GM21526 (cell line): ENCODE measurements around the gene PANX2.

Experiments
- ATAC-seq: cut with Tn5 transposase; IDR thresholded peaks from one replicate; pipeline ENCODE4 v1.9.1; 2021; ENCODE audit warnings: moderate library complexity; ENCODE audit not compliant: unreplicated experiment, low FRiP score

Gene PANX2

DNA sequence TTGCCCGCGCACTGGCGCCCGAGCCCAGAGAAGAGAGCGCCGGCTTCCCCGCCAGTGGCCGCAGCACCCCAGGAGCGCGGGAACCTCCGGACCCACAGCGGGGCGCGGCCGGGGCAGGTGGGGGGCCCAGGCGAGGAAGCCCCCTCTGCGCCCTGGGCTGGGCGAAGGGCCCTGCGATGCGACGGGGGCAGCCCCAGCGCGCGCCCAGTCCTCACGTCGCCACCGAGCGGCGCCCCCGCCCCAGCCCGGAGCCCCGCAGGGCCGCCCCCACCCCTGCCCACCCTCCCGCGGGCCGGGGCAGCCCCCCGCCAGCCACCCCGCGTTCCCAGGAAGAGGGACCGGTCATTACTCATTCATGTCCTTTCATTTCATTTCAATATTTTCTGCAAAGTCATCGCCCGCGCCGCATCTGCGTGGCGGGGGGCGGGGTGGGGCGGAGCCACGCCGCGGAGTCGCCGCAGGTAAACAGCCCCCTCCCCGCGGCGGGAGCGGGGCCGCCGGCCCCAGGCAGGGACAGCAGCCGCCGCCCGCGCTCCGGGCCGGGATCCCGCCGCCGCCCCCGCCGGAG lies 673 bp upstream of the PANX2 start:
- ATAC-seq = no peak

DNA sequence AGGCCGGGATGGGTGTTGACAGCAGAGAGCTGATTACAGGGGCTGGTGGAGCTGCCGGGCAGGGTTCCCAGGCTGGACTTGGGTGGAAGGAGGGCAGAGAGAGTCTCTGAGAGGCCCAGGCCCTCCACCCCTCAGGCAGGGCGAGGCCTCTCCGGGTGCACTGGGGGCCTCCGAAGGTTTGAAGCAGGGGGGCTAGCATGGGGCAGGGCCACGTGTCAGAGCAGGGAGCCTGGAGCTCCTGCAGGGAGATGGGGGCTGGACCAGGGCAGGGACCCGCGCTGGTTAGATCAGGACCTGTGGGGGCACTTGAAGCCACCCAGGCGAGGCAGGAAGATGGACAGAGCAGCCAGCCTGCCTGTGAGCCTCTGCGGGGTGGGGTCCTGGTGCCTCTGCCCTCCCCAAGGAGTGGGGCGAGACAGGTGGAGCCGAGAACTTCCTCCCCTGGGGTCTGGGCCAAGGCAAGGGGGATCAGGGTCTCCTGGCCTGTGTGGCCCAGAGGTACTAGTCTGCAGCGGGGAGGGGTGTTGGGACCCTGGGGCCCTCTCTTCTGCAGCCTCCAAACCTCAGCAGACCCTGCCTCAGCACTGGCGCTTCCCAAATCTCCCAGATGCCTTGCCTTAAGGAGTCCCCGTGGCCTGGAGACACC lies 911 bp downstream of the PANX2 start:
- no peak for ATAC-seq

DNA sequence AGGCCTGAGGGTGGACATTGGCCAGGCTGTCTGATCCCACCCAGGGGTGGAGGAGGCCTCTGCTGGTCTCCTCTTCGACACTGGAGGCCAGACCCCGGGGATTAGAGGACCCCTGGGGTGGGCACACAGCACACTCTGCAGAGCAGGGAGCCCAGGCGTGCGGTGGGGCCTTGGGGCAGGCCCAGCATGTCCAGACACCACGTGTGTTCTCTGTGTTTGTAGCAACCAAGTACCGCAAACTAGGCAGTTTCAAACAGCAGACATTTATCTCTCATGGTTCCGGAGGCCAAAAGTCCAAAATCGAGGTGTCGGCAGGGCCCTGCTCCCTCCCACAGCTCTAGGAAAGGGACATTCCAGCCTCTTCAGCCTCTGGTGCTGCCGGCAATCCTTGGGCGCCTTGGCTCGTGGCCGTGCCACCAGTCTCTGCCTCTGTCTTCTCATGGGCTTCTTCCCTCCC lies 1.5 kb downstream of the PANX2 start:
- no peak for ATAC-seq

DNA sequence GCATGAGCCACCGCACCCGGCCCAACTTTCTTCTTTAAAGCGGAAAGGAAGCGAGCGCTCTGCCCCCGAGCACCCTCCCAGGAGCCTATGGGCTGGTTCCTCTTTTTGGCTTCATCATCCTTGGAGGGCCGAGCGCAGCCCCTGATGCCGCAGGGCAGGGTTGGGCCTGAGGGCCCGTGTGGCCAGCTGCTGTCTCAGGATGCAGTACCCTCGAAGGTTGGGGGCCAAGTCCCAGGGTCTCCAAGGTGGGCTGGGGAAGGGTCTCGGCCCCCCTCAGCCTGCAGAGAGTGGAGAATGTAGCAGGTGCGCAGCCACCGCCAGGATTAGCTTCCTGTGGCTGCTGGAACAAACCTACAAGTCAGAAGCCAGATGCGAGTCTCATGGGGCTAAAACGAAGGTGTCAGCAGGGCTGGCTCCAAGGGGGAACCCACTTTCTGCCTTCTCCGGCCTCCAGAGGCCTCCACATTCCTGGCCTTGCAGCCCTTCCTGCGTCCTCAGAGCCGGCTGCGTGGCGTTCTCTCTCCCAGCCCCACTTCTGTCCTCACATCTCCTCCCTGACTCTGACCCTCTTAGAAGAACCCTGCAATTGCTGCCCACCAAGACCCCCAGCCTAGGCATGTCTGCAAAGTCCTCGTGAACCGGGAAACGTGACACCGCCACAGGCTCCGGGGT lies 2.9 kb downstream of the PANX2 start:
- no peak for ATAC-seq

DNA sequence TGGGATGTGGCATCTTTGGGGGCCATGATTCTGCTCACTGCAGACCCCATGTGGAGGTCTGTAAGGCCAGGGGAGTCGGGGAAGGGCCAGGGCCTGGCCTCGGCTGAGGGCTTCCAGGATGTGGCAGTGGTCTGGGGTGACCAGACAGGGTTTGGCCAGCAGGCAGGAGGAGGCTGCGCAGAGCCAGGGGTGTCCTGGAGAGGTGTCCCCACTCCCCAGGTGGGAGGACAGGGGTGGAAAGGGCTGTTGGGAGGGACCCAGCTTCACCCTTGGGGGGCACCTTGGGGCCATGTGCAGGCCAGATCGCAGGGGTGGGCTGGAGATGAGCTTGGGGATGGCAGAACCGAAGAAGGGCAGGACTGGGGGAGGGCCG lies 3.4 kb downstream of the PANX2 start:
- ATAC-seq = no peak

DNA sequence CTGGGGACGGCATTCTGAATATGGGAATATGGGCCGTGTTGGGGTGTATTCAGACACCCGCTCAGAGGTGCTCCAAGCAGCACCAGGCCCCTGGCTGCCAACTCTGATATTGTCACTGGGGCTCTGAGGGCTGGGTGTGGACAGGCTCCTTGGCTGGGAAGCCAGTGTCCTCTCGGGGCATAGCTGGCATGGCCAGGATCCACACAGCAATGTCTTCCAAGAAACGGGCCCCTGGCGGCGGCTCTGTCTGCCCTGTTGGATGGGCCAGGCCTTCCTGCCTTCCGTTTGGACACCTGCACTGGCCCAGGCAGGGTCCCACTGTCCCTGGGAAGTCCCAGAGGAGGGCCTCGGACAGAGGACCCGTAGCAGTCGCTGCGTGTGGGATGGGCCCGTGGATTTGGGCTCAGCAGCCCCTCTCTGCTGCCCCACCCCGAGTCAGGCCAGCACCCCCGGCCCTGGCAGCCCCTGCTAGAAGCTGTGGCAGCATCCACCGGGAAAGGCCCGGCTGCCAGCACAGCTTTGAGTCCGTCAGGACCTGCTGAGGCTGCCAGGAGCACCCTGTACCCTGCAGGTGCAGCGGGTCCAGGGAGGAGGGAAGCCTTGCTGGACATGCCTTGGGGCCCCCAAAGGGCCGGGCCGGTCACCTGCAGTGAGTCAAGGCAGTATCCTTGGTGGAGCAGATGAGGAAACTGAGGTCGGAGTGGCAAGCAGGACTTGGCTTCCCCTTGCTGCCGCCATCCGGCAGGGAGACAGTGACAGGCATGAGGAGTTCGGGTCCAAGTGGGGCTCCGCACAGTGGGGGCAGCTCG lies 4.1 kb downstream of the PANX2 start:
- ATAC-seq = no peak

DNA sequence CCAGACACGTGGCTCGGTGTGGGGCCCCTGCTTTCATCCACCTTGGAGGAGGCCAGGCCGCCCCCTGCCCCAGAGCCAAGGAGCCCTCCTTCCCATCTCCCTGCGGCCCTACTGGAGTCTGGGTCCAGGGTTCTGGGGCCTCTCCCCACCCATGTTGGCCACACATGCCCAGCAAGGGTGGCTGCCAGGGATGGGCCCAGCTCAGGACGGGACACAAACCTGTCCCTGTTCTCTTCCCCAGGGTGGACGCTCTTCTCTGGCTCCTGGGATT lies 4.6 kb downstream of the PANX2 start:
- no peak for ATAC-seq

DNA sequence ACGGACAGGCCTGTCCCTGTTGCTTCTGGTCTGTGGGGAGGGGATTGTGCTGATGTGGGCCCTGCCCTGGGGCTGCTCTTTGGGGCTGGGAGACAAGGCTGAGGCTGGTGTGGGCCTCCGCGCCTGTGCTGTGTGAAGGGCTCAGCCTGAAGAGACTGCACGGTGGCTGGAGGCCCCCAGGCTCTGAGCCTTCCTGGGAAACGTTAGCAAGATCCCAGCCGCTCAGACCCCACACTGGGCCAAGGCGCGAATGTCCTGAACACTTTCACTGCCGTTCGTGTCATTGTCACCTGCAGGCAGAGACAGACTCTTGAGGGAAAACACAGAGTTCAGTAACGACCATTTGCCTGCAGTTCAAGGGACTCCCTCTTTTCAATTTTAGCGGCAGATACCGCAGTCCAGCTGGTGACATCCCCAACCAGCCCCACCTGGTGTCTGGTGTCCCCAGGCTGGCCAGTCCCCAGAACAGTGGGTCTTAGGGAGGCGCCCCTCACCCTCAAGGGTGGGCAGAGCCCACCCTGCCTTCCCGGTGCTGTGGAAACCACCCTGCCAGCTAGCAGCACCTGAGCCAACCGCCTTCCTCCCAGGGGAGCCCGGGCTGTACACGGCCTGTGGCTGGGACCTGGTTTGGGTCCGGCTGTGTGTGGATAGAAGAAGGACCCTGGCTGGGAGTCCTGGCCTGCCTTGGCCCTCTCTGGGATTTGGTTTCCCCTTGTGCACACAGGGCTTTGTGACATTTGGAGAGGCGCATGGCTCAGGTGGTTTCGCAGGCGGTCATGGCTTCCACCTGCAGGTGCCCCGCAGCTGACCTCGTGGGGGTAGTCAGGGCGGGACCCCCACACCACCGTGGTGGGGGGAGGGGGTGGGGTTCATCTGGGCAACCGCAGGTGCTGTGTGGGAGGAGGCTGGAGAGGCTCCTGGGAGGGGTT lies 5.7 kb downstream of the PANX2 start:
- ATAC-seq = no peak

DNA sequence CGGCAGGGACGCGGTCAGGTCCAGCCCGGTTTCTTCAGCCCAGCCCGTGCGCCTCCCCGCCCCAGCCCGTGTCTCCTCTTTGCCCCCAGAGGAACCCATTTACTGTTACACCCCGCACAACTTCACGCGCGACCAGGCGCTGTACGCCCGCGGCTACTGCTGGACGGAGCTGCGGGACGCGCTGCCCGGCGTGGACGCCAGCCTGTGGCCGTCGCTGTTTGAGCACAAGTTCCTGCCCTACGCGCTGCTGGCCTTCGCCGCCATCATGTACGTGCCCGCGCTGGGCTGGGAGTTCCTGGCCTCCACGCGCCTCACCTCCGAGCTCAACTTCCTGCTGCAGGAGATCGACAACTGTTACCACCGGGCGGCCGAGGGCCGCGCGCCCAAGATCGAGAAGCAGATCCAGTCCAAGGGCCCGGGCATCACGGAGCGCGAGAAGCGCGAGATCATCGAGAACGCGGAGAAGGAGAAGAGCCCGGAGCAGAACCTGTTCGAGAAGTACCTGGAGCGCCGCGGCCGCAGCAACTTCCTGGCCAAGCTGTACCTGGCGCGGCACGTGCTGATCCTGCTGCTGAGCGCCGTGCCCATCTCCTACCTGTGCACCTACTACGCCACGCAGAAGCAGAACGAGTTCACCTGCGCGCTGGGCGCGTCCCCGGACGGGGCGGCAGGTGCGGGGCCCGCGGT lies 6.5 kb downstream of the PANX2 start:
- no peak for ATAC-seq

DNA sequence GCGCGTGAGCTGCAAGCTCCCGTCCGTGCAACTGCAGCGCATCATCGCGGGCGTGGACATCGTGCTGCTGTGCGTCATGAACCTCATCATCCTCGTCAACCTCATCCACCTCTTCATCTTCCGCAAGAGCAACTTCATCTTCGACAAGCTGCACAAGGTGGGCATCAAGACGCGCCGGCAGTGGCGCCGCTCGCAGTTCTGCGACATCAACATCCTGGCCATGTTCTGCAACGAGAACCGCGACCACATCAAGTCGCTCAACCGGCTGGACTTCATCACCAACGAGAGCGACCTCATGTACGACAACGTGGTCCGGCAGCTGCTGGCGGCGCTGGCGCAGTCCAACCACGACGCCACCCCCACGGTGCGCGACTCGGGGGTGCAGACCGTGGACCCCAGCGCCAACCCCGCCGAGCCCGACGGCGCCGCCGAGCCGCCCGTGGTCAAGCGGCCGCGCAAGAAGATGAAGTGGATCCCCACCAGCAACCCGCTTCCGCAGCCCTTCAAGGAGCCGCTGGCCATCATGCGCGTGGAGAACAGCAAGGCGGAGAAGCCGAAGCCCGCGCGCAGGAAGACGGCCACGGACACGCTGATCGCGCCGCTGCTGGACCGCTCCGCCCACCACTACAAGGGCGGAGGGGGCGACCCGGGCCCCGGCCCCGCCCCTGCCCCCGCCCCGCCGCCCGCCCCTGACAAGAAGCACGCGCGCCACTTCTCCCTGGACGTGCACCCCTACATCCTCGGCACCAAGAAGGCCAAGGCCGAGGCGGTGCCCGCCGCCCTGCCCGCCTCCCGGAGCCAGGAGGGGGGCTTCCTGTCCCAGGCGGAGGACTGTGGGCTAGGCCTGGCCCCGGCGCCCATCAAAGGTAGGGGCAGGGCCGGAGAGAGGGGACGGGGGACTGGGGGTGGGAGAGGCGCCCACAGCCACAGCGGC lies 7.3 kb downstream of the PANX2 start:
- ATAC-seq = no peak

DNA sequence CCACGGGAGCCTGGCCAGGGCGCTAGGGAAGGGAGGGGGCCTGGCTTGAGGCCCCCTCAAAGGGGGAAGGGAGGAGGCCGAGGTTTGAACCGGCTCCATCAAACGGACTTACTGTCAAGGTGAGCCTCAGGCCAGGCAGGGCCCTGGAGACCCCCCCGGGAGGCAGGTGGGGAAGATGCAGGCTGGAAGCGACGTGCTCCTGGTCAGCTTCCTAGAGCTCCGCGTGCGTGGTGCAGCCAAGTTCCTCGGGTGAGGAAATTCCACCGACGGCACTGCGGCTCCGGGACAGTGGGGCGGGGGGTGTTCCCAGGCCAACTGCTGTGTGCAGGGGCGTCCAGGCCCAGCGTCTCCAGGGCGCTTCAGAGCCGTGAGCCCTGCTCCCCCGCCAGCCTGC lies 7.9 kb downstream of the PANX2 start:
- ATAC-seq = no peak

DNA sequence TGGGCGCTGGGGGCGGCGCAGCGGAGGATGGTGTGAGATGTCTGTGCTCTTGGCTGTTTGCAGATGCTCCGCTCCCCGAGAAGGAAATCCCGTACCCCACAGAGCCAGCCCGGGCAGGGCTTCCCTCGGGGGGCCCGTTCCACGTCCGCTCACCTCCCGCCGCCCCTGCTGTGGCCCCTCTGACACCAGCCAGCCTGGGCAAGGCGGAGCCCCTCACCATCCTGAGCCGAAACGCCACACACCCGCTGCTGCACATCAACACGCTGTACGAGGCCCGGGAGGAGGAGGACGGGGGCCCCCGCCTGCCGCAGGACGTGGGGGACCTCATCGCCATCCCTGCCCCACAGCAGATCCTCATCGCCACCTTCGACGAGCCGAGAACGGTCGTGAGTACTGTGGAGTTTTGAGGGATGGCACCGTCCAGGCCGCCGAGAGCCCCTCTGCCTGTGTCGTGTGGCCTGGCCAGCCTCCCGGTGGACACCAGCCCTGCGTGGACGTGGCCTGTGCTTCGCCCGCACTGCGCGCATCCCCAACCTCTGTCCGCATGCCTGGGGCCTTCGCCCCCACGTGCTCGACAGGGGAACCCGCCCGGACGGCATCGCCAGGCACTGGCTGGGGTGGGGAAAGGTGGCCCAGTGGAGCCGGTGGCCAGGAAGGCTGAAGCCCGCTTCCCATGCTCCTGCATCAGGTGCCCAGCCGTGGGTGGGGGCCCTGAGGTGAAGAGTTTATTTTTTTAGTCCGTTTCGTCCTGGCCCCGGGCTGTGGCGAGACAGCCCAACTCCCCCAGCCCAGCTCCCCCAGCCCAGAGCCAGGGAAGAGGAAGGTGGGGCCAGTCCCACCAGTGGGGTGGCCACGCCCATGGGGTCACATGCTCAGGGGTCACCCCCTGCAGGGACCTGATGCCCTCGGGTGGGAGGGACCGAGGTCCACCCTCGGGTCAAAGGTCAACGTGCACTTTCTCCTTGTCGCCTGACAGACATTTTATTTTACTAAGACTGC lies 8.6 kb downstream of the PANX2 start:
- ATAC-seq = no peak

DNA sequence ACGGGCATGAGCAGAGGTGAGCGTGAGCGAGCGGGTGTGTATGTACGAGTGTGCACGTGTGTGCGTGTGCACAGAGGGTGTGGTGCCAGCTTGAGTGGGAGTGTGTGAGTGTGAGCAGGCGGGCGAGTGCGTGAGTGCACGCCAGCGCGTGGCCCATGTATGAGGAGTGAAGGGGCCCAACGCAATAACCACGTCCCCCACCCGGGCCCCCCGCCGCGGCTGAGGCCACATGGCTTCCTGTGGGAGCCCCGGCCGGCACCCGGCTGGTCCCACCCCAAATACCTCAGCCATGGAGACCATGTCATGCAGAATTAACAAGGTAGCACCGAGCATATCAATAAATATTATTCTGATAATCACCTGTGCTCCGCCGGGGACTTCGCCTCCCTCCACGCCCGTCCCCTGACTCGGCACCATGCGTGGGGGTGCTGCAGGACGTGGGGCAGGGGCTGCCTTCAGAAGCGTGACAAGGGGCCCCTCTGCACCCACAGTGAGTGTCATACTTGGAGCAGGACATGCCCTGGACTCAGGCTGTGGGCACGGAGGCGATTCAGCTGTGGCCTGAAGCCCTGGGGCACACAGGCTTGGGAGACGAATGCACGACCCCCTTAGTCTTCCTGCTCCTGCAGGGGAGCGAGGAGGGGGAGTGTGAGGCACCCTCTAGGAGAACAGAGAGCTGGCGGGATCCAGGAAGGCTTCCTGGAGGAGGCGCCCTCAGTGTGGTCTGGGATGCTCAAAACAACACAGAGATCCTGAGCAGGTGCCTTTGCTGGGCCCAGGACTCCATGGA lies 9.6 kb downstream of the PANX2 start:
- no peak for ATAC-seq

DNA sequence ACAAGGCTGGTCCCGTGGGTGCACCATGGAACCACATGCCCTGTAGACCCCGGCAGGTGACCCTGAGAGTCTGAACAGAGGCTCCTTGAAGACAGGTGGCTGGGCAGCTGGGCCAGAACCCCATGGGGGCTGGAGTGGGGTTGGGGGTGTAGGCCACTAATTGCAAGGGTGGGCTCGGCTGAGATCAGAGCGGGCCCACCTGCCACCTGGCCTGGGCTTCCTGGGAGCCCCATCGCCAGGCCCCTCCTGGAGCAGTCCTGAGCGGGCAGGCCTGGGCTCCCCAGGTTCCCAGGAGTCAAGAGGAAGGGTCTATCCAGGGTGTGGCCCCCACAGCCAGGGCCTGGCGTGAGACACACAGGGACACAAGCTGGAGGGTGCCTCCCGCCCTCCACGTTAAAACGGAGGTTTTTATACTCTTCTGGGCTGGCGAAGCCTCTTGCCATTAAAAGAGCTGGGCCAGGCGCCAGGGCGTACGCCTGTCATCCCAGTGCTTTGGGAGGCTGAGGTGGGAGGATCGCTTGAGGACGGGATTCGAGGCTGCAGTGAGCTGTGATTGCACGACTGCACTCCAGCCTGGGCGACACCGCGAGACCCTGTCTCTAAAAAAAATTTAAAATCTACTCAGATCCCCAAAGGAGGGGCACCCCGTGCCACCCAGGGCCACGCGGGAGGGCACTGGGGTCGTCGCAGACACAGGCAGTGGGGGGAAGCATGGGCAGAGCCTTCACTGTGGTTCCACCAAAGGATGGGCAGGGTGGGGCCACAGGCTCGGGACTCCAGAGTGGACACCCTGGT lies 10.4 kb downstream of the PANX2 start:
- no peak for ATAC-seq

DNA sequence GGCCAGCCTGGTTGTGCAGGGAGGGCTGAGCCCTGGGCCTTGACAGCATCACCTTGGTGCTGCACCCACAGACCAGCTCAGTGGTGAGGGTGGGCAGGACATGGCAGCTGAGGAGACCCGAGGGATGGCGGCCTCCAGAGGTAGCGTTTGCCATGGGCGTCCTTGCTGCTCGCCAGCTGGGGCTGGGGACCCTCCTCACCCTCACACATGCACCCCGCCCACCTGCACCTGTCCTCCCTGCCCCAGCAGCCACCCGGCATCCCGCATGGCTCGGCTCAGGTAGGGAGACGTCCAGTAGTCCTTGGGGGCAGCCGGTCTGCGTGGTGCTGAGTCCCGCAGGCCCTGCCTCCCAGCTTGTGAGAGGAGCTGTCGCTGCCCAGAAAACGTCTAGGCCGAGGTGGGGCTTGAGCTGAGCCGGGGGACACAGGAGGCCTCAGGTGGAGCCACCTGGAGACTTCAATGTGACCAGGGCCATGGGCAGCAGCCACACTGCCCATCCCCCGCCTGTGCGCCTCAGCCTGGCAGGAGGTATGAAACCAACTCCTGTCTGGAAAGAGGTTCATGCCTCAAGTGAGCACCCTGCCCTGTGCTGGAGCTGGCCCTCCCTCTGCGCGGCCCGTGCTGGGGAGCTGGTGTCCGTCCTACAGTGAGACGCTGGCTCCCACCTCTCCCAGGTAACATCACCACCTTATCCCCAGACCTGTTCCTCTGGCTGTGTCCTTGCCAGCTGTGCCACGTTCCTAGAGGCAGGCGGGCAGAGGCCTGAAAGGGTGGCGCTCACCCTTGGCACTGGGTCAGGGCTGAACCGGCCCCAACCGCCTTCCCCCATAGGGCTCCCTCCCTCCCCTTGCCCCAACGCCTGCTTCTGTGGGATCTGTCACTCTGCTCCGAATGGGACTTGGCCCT lies 11.9 kb downstream of the PANX2 start:
- no peak for ATAC-seq
